Keratinocyte (primary cell): ENCODE results near the gene CC2D1A. TPM values are rescaled to one million over a fixed set of nuclear protein-coding genes. Genes with fewer than 3 reads are reported as not detected.

ENCODE experiments used
- DNase-seq: peaks from one replicate; pipeline ENCODE4 v3.0.0-alpha.2; 2011; ENCODE audit warnings: low read depth, missing footprints, low spot score
- FAIRE-seq: peaks from 2 replicates; lab custom pipeline; 2011; peaks lifted over from hg19 to GRCh38; lab: Jason Lieb, UNC
- H2AFZ ChIP-seq: 2 replicates; pipeline ENCODE4 v1.6.0; 2012; ENCODE audit warnings: low read length, control low read depth, inconsistent platforms; ENCODE audit not compliant: control insufficient read depth
- H3K27ac ChIP-seq: 2 replicates; pipeline ENCODE4 v1.5.1; 2011; ENCODE audit warnings: low read length; ENCODE audit not compliant: control insufficient read depth, insufficient read depth
- H3K27me3 ChIP-seq: 3 replicates; pipeline ENCODE4 v1.6.0; 2011; ENCODE audit warnings: low read length; ENCODE audit not compliant: control insufficient read depth, insufficient read depth; ENCODE audit errors: extremely low read depth
- H3K36me3 ChIP-seq, 2 experiments: 2 replicates in 1 of 2; 3 replicates in 1 of 2; pipeline ENCODE4 v1.5.1; 2011; ENCODE audit warnings: low read length in 2 of 2, mild to moderate bottlenecking in 1 of 2; ENCODE audit not compliant: control insufficient read depth in 2 of 2, insufficient read depth in 2 of 2; ENCODE audit errors: extremely low read depth in 1 of 2
- H3K4me1 ChIP-seq: 3 replicates; pipeline ENCODE4 v1.5.1; 2011; ENCODE audit warnings: low read length; ENCODE audit not compliant: control insufficient read depth, insufficient read depth; ENCODE audit errors: extremely low read depth
- H3K4me2 ChIP-seq: 3 replicates; pipeline ENCODE4 v1.6.0; 2011; ENCODE audit warnings: low read depth, low read length; ENCODE audit not compliant: control insufficient read depth, insufficient read depth; ENCODE audit errors: extremely low read depth
- H3K4me3 ChIP-seq, 3 experiments: fragments of 200-600 bp in 1 of 3; sonication (generic) in 1 of 3; 2 replicates in 2 of 3; 3 replicates in 1 of 3; pipeline ENCODE4 v1.5.1; 2011 to 2016; ENCODE audit warnings: low read length in 3 of 3, mild to moderate bottlenecking in 3 of 3, control low read depth in 2 of 3, inconsistent platforms in 1 of 3, low read depth in 1 of 3, mixed read lengths in 1 of 3, mixed run types in 1 of 3, moderate library complexity in 1 of 3; ENCODE audit not compliant: control insufficient read depth in 2 of 3, insufficient read depth in 2 of 3; ENCODE audit errors: extremely low read depth in 1 of 3
- H3K79me2 ChIP-seq: 2 replicates; pipeline ENCODE4 v1.6.0; 2012; ENCODE audit warnings: low read length; ENCODE audit not compliant: control insufficient read depth, insufficient read depth
- H3K9ac ChIP-seq: 3 replicates; pipeline ENCODE4 v1.6.0; 2011; ENCODE audit warnings: low read length; ENCODE audit not compliant: control insufficient read depth, insufficient read depth; ENCODE audit errors: extremely low read depth
- H3K9me1 ChIP-seq: 3 replicates; pipeline ENCODE4 v1.6.0; 2011; ENCODE audit warnings: low read length; ENCODE audit not compliant: control insufficient read depth, insufficient read depth; ENCODE audit errors: extremely low read depth
- H3K9me3 ChIP-seq: 2 replicates; pipeline ENCODE4 v1.5.1; 2012; ENCODE audit warnings: low read depth, low read length; ENCODE audit not compliant: control insufficient read depth
- H4K20me1 ChIP-seq: 3 replicates; pipeline ENCODE4 v1.6.0; 2011; ENCODE audit warnings: low read length; ENCODE audit not compliant: control insufficient read depth, insufficient read depth; ENCODE audit errors: extremely low read depth
- EZH2 ChIP-seq: IDR thresholded peaks from one replicate; pipeline ENCODE4 v1.6.1; 2012; ENCODE audit warnings: inconsistent platforms, mild to moderate bottlenecking, low read length, moderate library complexity
- dilution Hi-C: fragments of 300-500 bp; cut with MboI; formaldehyde crosslinking; loops from one replicate; pipeline ENCODE4 v1.7.0; 2020; ENCODE audit warnings: low sequenced_read_pairs; ENCODE audit not compliant: extremely low pct_ligation_motif_present
- polyA plus RNA-seq, 5 experiments: library from polyadenylated mRNA; depleted of rRNA in 3 of 5; stranded (reverse) in 3 of 5; stranded (forward) in 1 of 5; unstranded in 1 of 5; fragments of >200 nt; gene quantifications; 1 replicate in 1 of 5; 2 replicates in 3 of 5; 3 replicates in 1 of 5; pipeline versions ENCODE4 v1.2.1 to v1.2.3, GENCODE V29; 2011 to 2012; ENCODE audit warnings: missing spikeins in 2 of 5, low read depth in 1 of 5, low replicate concordance in 1 of 5
- TF ChIP-seq, protein P1 (sequence below), 3 experiments: IDR thresholded peaks in 1 of 3; conservative IDR thresholded peaks in 1 of 3; optimal IDR thresholded peaks in 1 of 3; 2 replicates in 2 of 3; 3 replicates in 1 of 3; pipeline versions ENCODE3 to v1.5.1; 2011; ENCODE audit warnings: low read length in 3 of 3, mild to moderate bottlenecking in 3 of 3, moderate library complexity in 2 of 3, control low read depth in 1 of 3, inconsistent platforms in 1 of 3; ENCODE audit not compliant: insufficient read depth in 2 of 3; ENCODE audit errors: extremely low read depth in 1 of 3

CC2D1A gene
- polyA plus RNA-seq, 1 donor (not counting 4 experiments of a cell fraction or from before 2014, with no cell fraction given) = 11.2 TPM

GRCh38 chr19:13968383-13968935 is 62.5 kb downstream of the CC2D1A start:
- peaks cover 10 to 12% of the 10 kb centered on the region in 2 experiments for H3K36me3 ChIP-seq
- no peaks in the 10 kb centered on the region for H3K79me2 ChIP-seq
- no peak overlapping the region for H3K9ac ChIP-seq
- no peak overlapping the region for H2AFZ ChIP-seq
- no peak overlapping the region for H3K4me2 ChIP-seq
- DNase-seq (no peak), FAIRE-seq (no peak)
- no peaks in the 10 kb centered on the region for H3K9me1 ChIP-seq
- H3K4me3 ChIP-seq = no peak overlapping the region
- no peaks in the 10 kb centered on the region for H4K20me1 ChIP-seq
- H3K27me3 ChIP-seq = no peaks in the 10 kb centered on the region
- no peak overlapping the region for H3K27ac ChIP-seq
- dilution Hi-C loops = no loop called here
- no peaks in the 10 kb centered on the region for H3K4me1 ChIP-seq
- no peaks in the 10 kb centered on the region for H3K9me3 ChIP-seq
- TF ChIP-seq EZH2 = no peak
- TF ChIP-seq, protein P1, sequence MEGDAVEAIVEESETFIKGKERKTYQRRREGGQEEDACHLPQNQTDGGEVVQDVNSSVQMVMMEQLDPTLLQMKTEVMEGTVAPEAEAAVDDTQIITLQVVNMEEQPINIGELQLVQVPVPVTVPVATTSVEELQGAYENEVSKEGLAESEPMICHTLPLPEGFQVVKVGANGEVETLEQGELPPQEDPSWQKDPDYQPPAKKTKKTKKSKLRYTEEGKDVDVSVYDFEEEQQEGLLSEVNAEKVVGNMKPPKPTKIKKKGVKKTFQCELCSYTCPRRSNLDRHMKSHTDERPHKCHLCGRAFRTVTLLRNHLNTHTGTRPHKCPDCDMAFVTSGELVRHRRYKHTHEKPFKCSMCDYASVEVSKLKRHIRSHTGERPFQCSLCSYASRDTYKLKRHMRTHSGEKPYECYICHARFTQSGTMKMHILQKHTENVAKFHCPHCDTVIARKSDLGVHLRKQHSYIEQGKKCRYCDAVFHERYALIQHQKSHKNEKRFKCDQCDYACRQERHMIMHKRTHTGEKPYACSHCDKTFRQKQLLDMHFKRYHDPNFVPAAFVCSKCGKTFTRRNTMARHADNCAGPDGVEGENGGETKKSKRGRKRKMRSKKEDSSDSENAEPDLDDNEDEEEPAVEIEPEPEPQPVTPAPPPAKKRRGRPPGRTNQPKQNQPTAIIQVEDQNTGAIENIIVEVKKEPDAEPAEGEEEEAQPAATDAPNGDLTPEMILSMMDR (optimal IDR thresholded peaks at IDR 0.05 in 1 of 3, IDR thresholded peaks at IDR 0.05 in 1 of 3, conservative IDR thresholded peaks at IDR 0.05 in 1 of 3; ENCODE audit: extremely low read depth in 1 of 3, insufficient read depth in 2 of 3, low read length in 3 of 3) = no peak

- Histone ChIP-seq H3K36me3 (peaks cover 10 to 12% of the 10 kb centered on the region in 2 experiments), H4K20me1 (no peaks in the 10 kb centered on the region)
- TF ChIP-seq, protein P1 (optimal IDR thresholded peaks at IDR 0.05 in 1 of 3, IDR thresholded peaks at IDR 0.05 in 1 of 3, conservative IDR thresholded peaks at IDR 0.05 in 1 of 3; ENCODE audit: extremely low read depth in 1 of 3, insufficient read depth in 2 of 3, low read length in 3 of 3) = no peak
- TF ChIP-seq EZH2 = no peak
Observed at GRCh38 chr19:13968999-13969398, 63.0 kb downstream of the CC2D1A start.

More at GRCh38 chr19:13968999-13969398, 63.0 kb downstream of the CC2D1A start:
- FAIRE-seq (no peak), DNase-seq (no peak)
- H3K4me1 ChIP-seq = peaks cover 3% of the 10 kb centered on the region
- H3K9me1 ChIP-seq = no peaks in the 10 kb centered on the region
- H2AFZ ChIP-seq = no peak overlapping the region
- dilution Hi-C loops = no loop called here
- H3K79me2 ChIP-seq = no peaks in the 10 kb centered on the region
- H3K27ac ChIP-seq = no peak overlapping the region
- no peak overlapping the region for H3K4me3 ChIP-seq
- no peaks in the 10 kb centered on the region for H3K9me3 ChIP-seq
- no peaks in the 10 kb centered on the region for H3K27me3 ChIP-seq
- H3K4me2 ChIP-seq = no peak overlapping the region
- H3K9ac ChIP-seq = no peak overlapping the region
